Ovary (tissue), 3 donors: ENCODE data around the gene CCP110.

Experiments used
- EP300 ChIP-seq: sonication (generic); formaldehyde crosslinking; IDR thresholded peaks from one replicate; pipeline ENCODE4 v1.6.1; 2017; ENCODE audit warnings: antibody characterized with exemption
- TF ChIP-seq, protein P1 (sequence below), 3 donors: fragments of 450-650 bp in 2 of 3; fragments of 200-600 bp in 1 of 3; IDR thresholded peaks; one replicate each; pipeline versions ENCODE4 v1.5.1 to v1.8.0; 2016 to 2022; ENCODE audit warnings: antibody characterized with exemption in 3 of 3, mild to moderate bottlenecking in 1 of 3
- donor health status: DM: no; HTN: no; CAD: no.

DNA sequence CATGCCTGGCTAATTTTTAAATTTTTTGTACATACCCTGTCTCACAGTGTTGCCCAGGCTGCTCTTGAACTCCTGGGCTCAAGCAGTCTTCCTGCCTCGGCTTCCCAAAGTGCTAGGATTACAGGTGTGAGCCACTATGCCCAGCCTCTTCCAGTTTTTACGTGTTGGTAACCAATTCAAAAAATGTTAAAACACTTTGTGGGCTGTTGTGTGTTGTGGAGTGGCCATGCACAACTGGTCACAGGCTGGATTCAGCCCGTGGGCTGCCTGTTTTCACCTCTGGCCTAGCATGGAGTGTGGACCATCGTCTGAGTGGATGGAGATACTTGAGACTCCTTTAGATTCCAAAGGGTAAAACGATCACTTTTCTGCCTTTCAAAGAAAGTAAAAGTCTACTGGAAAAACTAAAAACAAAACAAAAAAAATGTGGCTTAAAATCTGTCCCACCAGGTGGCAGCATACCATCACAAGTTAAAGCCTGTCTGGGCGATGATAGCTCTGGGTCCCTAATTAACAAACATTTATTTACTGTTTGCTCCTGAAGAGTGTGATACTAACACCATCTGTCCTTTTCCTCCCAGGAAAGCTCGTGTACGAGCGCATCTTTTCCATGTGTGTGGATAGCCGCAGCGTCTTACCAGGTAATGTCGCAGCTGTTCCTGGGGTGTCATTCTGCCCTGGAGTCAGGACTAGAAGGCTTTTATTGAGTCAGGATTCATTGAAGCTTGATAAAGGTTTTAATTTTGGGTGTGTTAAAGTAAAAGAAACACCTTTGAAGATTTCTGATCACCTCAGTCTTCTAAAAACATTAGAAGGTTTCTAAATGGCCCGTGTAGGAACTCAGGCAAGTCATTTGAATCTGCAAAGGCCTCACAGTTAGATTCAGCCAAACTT lies 77.6 kb downstream of the CCP110 start:
- TF ChIP-seq, protein P1, sequence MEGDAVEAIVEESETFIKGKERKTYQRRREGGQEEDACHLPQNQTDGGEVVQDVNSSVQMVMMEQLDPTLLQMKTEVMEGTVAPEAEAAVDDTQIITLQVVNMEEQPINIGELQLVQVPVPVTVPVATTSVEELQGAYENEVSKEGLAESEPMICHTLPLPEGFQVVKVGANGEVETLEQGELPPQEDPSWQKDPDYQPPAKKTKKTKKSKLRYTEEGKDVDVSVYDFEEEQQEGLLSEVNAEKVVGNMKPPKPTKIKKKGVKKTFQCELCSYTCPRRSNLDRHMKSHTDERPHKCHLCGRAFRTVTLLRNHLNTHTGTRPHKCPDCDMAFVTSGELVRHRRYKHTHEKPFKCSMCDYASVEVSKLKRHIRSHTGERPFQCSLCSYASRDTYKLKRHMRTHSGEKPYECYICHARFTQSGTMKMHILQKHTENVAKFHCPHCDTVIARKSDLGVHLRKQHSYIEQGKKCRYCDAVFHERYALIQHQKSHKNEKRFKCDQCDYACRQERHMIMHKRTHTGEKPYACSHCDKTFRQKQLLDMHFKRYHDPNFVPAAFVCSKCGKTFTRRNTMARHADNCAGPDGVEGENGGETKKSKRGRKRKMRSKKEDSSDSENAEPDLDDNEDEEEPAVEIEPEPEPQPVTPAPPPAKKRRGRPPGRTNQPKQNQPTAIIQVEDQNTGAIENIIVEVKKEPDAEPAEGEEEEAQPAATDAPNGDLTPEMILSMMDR (IDR thresholded peaks at IDR 0.05) = peak; percentile 68 to 85 (median 74)
- TF ChIP-seq EP300 = no peak
